Ureter (tissue), 1 donor: Measurements from ENCODE around the gene ANKAR. TPM values are rescaled to one million over a fixed set of nuclear protein-coding genes. Genes with fewer than 3 reads are reported as not detected.
"Not testable (repeated sequence)": the region's sequence is repeated elsewhere in the genome, so short reads cannot be mapped to it uniquely, and the experiment has no call there.

Experiments used
- DNase-seq: peaks from one replicate; pipeline ENCODE4 v3.0.0-alpha.2; 2020; ENCODE audit warnings: low spot score
- total RNA-seq: library from RNA; stranded (reverse); gene quantifications from one replicate; pipeline ENCODE4 v1.2.4, GENCODE V29; 2023
- donor health status: DM: yes; HTN: yes; CAD: no.

The ANKAR gene
- total RNA-seq, 1 donor from 2014 or later = 18.7 TPM

DNA sequence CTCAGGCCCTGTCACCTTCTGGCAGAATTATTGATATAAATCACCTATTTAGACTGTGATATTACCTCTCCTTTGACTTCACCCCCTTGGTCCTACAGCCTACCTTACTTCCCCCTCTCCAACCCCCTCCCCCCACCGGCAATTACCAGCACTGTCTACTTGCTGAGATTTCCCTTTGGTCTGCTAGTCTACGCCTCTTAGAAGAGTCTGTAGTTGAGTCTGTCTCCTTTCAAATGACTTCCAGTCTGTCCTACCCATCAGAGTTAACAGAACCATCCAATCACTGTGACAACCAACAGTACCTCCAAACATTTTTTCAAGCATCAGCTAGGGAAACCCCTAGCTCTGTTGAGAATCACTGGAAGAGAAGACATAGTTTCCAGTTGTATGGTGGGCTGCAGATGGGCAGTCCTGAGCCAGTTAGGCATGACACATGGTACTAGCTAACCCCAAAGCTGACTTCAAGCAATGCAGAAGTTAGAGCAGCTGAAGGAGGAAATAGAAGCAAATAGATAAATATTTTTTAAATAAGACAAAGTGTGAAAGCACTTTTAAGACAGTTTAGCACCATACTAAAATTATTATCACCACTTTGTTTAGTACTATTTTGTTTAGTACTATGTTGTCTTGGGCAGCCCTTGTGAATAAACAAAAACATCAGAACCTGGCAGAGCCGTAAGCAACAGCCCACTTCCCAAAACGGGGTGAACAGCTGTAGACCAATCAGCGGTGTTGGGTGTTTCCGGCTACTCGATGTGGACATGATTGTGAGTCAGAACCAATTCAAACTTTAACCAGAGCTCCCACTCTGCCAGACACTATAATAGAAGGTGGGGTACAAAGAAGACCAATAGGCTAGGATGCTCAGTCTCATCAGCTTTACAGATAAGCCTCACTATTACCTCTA lies 15.9 kb upstream of the ANKAR start:
- no peak for DNase-seq

GRCh38 chr2:189659734-189660133 lies 14.7 kb upstream of the ANKAR start:
- DNase-seq = no peak

GRCh38 chr2:189660803-189661147 lies 13.7 kb upstream of the ANKAR start:
- no peak for DNase-seq

DNA sequence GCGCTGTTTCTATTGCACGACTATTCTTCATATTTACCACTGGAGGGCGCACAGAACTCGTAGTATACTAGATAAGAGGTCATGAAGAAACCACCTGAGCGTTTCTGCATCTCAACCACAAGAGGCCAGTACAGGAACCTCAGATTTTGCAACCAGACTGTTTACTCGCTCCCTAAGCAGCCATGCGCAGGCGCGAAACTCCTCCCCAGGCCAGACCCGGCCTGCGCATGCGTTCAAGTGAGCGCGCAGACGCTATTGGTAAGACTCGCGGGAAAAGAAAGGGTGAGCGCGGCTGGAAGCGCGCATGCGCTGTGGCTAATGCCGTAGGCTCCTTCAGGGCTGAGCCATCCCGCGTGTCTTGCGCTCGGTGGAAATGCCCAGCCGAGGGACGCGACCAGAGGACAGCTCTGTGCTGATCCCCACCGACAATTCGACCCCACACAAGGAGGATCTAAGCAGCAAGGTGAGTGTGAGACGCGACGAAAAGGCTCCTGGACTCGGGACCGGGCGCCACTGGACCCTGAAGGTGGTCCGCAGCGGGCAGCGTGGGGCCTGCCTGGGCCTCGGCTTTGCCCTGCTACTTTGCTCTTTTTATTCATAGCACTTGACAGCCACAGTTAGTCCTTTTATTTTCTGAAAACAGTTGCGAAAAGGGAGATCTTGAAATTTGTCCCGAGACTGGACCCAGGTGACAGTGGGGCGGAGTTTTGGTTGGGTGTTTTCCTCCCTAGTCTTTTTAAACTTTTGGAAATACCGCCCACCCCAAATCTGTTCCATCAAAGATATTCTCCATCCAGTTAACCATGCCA lies 13.1 kb upstream of the ANKAR start, which contains the start of gene ASNSD1:
Gene ASNSD1 (plus strand): TSS at position 312 of the 809 bp plus-strand sequence. CDS start 4,674 bp downstream, outside the sequence.
- DNase-seq = peak; percentile 98

- DNase-seq = no peak
Measured at GRCh38 chr2:189661957-189662321, 12.5 kb upstream of the ANKAR start.

DNA sequence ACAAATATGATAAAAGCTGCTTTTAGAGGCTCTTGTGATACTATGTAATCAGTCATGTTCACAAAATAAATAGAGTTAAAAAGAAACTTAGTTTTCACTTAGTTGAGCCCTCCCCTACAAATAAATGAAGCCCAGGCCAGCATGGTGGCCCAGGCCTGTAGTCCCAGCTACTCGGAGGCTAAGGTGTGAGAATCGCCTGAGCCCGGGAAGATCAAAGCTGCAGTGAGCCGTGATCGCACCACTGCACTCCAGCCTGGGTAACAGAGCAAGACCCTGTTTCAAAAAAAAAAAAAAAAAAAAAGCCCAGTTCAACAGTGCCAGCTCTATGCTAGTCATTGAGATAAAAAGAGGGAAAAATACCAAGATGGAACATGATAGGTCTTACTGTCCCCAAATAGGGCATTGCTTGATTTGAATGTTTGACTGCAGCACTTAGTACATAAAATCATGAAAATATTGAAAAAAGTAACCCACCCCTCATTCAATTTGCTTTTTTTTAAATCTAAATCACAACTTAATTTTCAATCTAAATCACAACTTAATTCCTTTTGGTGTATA lies 11.7 kb upstream of the ANKAR start:
- DNase-seq = no peak

- not testable (repeated sequence) for DNase-seq
Measured at GRCh38 chr2:189663319-189663718, 11.2 kb upstream of the ANKAR start.

- no peak for DNase-seq
Measured at GRCh38 chr2:189669913-189670312, 4.6 kb upstream of the ANKAR start.

- DNase-seq = no peak
Measured at GRCh38 chr2:189673661-189674373, 653 bp upstream of the ANKAR start.

DNA sequence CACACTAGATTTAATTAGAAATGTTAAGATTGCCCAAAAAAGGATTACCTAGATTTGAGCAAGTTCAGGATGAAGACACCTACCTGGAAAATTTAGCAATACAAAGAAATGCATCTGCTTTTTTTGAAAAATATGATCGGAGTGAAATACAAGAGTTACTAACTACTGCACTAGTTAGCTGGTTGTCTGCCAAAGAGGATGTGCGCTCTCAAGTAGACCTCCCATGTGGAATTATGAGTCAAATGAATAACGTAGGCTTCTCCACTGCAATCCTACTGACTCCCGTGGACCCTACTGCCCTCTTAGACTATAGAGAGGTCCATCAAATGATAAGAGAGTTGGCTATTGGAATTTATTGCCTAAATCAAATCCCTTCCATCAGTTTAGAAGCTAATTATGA lies 2.0 kb downstream of the ANKAR start:
- no peak for DNase-seq

DNA sequence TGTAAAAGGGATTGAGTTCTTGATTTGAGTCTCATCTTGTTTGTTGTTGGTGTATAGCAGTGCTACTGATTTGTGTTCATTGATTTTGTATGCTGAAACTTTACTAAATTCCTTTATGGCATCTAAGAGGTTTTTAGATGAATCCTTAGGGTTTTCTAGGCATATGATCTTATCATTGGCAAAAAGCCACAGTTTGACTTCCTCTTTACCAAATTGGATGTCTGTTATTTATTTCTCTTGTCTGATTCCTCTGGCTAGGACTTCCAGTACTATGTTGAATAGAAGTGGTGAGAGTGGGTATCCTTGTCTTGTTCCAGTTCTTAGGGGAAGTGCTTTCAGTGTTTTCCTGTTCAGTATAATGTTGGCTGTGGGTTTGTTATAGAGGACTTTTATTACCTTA lies 4.8 kb downstream of the ANKAR start:
- no peak for DNase-seq

GRCh38 chr2:189681203-189681602 lies 6.7 kb downstream of the ANKAR start:
- DNase-seq = no peak

- DNase-seq = no peak
Measured at GRCh38 chr2:189681903-189682302, 7.4 kb downstream of the ANKAR start.

DNA sequence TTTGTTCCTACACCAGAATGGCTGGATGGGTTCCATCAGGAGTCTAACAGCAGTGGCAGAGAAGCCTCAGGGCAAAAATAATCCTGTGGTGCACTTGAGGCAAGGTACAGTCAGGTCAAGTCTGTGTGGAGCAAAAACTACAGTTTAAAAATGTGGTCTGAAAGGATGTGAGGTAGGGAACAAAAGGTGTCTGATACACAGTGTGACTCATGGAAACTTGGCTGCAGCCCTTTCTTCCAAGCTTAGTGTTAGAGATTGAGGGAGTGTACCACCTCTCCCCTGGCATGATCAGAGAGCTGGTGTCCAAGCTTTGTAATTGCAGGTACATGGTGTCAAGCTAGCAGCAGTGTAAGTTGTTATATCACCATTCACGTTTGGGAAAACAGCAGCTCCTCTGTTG lies 8.9 kb downstream of the ANKAR start:
- DNase-seq = no peak

DNA sequence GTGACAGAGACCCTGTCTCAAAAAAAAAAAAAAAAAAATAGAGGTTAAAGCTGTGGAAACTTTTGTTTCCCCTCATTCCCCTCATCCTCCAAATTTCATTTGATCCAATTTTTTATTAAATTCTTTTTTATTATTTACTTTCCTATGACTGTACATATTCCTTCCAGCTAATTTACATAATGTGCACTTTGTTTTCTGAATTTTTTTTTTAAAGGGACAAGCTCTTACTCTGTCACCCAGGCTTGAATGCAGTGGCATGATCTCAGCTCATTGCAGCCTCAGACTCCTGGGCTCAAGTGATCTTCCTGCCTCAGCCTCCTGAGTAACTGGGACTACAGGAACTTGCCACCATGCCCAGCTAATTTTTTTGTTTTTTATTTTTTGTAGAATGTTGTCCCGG lies 10.3 kb downstream of the ANKAR start:
- DNase-seq = no peak

DNA sequence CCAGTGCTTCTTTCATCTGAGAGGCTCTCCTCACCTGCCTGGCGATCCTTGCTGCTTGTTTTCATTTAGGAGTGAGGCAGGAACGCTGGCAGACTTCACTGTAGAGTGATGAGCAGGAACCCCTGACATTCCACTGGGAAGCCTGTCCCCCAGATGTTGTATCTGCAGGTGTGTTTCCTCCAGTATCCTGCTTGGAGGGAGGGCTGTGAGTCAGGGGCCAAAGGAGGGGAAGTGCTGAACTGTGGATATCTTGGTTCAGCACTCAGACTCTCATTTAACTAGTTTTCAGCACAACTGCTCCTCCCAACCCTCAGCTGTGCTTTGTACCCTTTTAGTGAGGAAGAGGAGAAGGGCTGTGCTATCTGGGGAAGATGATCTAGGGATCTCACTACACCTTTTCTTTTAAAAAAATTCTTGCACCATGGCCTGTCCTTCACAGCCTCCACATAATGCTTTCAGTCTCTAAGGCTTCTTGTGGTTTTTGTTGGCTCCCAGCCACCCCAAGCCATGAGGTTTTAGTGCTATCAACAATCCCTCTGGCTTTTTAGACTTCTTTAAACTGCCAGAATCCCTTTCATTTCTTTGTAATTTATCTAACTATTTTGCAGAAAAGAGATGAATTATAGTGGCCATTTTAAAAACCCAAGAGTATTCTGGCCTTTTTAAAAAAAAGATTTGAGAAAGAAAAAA lies 11.2 kb downstream of the ANKAR start:
- no peak for DNase-seq

GRCh38 chr2:189687796-189688195 lies 13.3 kb downstream of the ANKAR start:
- DNase-seq = not testable (repeated sequence)

- DNase-seq = no peak
Measured at GRCh38 chr2:189696223-189696622, 21.8 kb downstream of the ANKAR start.

- DNase-seq = no peak
Measured at GRCh38 chr2:189698020-189698887, 23.8 kb downstream of the ANKAR start.

DNA sequence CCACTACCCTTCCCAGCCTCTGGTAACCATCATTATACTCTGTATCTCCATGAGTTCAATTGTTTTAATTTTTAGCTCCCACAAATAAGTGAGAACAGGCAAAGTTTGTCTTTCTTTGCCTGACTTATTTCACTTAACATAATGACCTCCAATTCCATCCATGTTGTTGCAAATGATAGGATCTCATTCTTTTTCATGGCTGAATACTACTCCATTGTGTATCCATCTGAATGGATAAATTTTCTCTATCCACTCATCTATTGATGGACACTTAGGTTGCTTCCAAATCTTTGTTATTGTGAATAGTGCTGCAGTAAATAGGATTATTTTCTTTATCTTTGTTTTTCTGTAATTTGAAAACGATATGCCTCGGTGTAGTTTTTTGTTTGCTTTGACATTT lies 26.2 kb downstream of the ANKAR start:
- DNase-seq = no peak
